ENCODE results near the gene C2orf78.

C2orf78 gene

DNA sequence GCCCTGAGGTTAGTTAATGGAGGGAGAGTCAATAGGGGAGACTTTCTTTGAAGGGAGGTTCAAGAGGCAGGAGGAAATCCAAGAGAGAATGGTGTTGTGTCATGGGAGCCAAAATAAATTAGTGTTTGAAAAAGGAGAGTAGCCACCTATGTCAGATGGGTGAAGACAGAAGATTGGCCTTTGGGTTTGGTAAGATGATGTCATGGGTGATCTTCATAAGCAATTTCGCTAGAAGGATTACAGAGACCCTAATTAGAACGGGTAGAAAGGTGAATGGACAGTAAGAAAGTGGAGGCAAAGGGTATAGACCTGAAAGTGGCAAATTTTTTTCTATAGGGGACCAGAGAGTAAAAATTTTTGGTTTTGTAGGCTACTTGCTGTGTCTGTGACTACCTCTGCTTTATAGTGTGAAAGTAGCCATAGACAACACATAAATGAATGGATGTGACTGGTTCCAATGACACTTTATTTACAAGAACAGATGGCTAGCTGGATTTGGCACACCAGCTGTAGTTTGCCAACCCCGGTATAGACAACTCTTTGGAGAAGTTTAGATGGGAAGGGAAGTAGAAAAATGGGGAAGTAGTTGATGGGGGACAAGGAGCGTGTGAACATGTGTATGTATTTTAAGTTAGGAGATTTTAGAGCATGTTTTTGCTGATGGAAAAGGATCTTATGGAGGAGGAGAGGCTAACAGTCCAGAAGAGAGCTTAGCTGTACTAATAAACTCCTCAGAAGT lies 54.0 kb downstream of the C2orf78 start:
- no peak for DNase-seq (ENCODE audit: low read depth, low spot score)

DNA sequence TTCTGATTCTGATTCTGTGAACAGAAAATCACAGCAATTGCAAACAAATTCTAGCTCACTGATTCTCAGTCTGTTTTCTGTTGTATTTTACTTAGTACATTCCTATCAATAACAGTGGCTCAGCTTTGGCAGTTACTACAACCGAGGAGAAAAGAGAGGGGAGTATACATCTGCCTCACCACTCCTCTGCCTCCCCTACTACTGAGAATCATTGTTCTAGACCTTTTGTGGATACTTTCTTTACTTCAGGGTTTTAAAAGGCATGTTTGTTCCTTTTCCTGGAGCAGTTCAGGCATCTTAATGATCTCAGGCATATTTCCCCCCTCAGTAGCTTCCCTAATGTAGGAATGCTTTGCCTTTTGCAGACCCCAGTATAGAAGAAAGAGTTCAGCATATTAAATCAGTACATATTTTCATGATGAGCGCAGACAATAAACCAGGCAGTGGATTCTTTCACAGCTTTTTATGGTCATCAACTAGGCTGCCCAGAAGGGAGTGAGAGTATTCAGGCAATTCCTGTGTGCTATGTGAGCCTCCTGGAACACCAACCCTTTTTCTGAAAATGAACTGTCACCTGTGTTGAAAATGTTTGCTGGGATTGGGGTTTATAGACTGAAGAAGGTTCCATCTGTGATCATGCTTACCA lies 55.0 kb downstream of the C2orf78 start:
- DNase-seq (ENCODE audit: low read depth, low spot score): no peak

DNA sequence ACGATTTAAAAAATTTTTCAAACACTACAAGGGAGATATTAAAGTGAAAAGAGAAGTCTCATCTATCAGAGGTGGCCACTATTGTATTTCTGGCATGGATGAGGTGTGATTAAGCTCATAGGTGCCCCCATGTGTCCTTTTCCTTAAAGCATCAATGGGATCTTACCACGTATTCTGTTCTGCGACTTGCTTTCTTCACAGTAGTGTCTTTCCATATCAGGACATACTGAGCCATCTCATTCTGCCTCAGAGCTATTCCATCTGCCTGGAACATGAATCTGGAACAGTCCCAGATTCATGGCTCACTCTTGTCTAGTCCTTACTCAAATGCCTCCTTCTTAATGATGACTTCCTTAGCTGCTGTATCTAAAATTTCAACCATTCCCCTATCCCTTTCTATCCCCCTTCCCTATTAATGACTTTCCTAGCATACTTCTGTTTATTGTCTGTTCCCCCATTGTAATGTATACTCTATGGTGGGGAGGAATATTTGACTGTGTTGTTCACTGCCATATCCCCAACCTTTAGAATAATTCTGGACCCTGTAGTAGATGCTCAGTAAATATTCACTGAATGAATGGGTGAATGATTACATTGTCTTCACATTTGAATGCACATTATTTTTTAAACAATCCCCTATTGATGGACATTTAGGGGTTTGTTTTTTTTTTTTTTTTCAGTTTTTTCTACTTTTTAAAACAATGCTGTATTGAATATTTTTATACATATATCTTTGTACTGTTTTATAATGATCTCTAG lies 55.8 kb downstream of the C2orf78 start:
- no peak for DNase-seq (ENCODE audit: low read depth, low spot score)

DNA sequence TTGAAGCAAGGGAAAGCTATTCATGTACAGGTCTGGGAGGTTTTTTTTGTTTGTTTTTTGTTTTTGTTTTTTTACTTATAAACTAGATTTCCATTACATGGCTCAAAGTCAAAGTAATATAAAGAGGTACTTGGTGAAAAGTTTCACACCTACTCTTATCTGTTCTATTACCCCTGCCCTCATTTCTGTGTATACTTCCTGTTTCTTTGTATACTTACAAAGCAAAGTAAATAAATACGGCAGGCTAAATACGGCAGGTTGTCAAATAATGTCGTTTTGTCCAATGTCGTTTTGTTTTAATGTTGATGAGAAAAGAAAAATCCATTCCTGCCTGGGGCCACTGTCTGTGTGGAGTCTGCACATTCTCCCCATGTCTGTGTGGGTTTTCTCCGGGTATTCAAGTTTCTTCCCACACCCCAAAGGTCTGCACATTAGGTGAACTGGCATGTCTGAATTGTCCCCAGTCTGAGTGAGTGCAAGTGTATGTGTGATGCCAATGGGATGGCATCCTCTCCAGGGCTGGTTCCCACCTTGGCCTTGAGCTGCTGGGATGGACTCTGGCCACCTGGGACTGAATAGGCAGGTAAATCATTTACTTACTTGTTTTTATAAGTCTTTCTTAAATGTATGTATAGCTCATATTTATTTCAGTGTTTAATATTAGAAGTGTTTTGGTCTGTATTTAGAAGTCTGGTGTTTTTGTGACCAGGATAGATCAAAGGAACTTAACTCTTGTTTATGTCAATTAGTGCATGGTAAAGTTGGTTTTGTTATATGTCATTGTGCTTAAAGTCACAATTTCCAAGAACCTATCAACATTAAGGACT lies 58.1 kb downstream of the C2orf78 start:
- no peak for DNase-seq (ENCODE audit: low read depth, low spot score)

DNA sequence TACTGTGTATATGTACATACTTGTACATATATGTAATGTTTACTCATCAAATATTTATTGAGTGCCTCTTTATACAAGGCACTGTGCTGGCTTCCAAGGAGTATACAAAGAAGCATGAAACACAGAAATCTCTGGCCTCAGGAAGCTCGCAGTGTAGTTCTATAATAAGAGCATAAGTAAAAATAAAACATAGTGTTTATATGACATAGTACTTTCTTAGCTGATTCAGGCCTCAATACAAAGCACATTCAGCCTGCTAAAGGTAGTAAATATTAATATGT lies 58.7 kb downstream of the C2orf78 start:
- no peak for DNase-seq (ENCODE audit: low read depth, low spot score)

DNA sequence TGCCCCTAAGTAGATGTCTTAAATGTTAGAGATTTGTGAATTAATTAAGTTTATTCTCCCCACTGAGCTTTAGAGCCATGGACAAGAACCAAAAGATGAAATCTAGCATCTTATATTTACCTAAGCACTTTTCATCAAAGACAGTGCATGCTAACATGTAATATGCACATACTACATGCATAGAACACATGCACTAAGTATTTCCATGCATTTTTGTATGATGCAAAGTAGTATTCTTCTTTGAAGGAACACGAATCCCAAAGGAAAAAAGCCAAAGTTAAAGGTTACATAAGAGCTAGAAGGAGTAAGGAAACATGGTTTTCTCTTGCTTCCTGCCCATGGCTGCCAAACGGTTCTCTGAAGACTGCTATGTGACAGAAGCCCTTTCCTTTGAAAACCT lies 60.1 kb downstream of the C2orf78 start:
- no peak for DNase-seq (ENCODE audit: low read depth, low spot score)

DNA sequence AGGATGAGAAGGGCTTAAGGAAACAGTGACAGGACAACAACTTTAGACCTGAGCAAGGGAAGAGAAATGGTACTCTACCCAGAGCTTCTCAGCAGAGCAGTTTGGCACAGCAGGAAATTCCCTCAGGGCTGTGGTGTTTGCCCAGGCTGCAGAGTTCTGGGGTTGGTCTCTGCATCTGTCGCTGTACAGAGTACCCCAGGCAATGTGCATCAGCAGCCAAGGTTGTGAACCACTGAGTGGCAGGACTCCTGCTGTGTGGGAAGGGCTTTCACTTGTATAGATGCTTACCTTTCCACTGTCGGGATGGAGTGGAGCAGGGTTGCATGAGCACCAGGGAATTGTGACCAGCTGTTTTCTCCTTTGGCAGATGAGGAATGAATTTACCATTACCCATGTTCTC lies 66.0 kb downstream of the C2orf78 start:
- DNase-seq (ENCODE audit: low read depth, low spot score): no peak

DNA sequence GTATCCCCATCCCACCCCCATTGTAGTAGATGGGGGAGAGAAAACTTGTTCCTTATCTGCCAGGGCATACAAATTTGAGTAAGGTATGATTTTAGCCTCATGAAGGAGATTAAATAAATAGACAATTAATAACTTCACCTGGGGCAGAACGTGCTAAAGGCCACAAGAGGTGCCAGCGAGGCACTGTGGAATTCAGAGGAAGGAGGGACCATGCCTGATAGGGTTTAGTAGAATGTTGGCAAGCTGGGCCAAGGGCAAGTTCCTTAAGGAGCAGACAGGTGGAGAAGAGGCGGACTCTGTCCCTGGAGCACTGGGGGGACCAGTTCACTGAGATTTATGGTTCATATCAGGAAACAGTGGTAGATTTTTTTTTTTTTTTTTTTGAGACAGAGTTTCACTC lies 67.3 kb downstream of the C2orf78 start:
- DNase-seq (ENCODE audit: low read depth, low spot score): no peak

DNA sequence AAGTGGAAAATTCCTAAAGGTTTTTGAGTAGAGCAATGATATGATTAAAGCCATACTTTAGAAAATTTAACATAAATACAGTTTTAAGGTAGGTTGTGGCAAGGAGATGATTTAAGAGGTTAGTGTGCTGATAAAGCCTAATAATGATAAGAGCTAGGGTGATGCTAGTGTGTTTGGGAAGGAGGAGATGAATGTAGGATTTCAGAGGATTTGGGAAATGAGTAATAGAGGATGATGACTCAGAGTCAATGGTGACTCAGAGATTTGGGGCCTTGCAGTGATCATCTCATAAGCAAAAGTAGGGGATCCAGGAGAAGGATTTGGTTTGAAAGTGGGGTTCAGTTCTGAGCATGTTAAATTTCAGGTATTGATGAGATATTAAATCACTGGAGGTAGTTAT lies 68.0 kb downstream of the C2orf78 start:
- no peak for DNase-seq (ENCODE audit: low read depth, low spot score)

DNA sequence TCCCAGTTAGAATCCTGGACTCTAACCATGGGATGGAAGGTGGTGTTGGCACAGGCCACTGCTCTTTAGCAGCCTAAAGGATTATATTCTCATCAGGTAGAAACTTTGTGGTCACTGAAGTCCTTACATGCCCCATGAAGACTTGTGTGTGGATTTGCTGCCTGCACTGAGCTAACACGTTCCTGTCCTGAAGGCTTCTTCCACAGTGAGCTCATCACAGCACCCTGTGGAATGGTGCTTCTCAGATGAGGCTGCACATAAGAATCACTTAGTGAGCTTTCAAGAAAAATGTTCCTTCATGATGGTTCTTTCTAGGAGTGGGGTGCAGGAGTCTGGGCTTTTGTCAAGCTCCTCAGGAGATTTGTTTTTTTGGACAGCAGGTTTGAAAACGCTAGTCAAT lies 71.5 kb downstream of the C2orf78 start:
- DNase-seq (ENCODE audit: low read depth, low spot score): no peak

DNA sequence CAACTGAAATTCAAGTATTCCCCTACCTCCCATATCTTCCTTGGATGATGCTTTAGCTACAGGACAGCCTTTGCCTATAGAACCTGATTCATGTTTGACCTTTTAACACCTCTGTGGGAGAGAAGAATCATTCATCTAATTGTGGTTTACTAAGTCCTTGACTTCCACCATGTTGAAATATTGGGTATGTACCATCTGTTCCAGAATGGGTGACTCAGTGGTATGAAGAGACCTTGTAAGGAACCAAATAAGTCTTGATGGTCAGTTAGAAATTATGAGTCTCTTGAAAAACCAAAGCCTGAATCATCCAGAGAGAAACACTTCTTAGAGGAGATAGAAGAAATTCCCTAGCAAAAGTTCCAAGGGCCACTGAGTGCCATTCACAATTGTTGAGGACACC lies 72.2 kb downstream of the C2orf78 start:
- DNase-seq (ENCODE audit: low read depth, low spot score): no peak

DNA sequence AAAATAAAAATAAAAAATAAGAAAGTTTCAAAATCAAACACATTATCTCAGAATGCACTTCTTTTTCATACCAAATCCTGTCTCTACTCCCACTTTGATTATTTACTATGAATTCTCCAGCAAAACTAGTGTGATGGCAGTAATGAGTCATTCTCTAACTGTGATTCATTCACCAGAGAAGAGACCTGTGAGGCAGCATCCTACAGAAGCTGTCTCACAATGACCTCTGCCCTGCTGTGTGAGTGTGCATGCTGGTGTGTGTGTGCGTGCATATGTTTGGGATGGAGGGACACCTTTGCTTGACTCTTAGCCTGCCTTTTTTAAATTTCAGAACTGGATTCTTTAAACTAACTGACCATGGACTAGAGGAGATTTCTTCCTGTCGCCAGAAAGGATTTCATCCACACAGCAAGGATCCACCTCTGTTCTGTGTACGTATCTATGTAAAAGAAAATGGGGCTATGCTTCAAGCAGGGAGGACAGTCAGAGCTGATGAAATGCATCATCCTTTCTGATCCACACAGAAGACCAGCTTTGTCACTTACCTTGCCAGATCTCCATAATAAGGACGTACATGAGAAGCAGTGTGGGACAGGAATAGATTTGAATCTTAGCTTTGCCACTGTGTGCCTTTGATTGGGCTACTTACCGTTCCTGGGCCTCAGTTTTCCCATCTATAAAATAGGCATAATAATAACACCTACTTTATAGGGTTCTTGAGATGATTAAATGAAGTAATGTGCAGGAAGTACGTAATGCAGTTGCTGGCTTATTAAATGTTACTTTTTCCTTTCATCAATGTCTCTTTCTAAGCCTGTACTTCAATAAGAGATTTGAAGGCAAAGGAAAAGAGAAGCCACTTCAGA lies 76.0 kb downstream of the C2orf78 start:
- DNase-seq (ENCODE audit: low read depth, low spot score): no peak

DNA sequence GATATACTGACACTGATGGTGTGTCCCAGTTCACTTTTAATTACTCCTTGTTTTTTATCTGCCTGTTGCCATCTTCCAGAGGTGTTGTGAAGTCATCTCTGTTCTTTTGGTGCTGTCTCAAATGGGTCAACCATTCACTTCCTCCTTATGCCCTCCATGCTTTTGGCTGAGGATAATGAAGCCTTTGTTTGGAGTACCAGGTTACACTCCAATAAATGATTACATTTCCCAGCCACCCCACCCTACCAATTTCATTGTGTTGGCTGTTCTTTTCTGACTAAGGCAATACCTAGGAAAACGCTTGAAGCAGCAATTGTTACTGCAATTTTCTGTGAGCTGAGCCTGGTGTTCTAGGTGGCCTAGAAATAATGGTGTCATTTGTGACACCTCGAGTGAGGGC lies 79.0 kb downstream of the C2orf78 start:
- no peak for DNase-seq (ENCODE audit: low read depth, low spot score)
